ENCODE results near the gene PRKCA.
"Not testable (repeated sequence)": the region's sequence is repeated elsewhere in the genome, so short reads cannot be mapped to it uniquely, and the experiment has no call there.

PRKCA gene
- 70.8 to 105 (median 90.8) reads per million in 3 donors for total RNA-seq

DNA sequence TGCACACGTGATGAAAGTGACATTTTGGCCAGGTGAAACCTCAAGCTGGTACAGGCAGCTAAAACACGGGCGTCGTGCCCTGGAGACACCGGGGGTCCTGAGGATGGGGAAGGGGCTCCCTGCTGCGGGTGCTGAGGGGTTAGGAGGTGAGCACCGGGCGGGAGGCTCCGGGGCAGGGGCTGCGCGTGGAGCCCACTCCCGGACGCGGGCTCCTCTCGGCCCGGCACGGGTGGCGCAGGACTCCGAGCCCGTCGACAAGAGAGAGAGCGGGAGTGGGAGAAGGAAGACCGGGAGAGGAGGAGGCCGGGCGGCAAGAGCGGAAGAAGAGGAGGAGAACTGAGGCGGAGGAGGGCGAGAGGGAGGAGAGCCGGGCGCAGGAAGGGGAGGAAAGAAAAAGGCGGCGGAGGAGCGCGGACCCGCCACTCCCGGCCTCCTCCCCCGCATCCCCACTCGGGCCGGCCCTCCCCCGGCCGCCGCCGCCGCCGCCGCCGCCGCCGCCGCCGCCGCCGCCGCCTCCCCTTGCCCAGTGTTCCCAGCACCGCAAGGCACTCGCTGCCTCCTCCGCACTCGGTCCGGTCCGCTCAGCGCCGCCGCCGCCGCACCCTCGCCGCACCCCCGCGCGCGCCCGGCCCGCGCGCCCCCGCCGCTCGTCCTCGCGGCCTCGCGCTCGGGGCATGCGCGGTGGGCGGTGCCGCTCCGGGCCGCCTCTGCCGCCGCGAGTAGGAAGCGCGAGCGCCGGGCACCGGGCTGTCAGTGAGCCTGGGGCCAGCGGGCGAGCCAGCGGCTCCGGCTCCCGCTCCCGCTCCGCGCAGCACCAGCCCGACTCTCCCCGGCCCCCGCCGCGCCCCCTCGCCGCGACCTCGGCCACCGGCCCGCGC lies at the start of gene PRKCA:
TSS of gene PRKCA (plus strand) at position 750 of the 878 bp plus-strand sequence.
- no peaks in the 10 kb centered on the region for H3K9me3 ChIP-seq (ENCODE audit: control insufficient read depth, low read length)
- no peaks in the 10 kb centered on the region for H3K27me3 ChIP-seq (replicated peaks; ENCODE audit: control insufficient read depth, insufficient read depth, low read length, poor library complexity, severe bottlenecking)
- peak within 1 kb of the TSS; percentile 54 for H3K27ac ChIP-seq (ENCODE audit: insufficient read depth, low read length, poor library complexity, severe bottlenecking)
- H3K36me3 ChIP-seq (ENCODE audit: control insufficient read depth, insufficient read depth, low read length) = no peaks in the 10 kb centered on the region
- peak; percentile 54 to 63 (median 58) for DNase-seq
- H3K4me3 ChIP-seq (ENCODE audit: insufficient read depth, low read depth, low read length, poor library complexity, severe bottlenecking) = peak within 1 kb of the TSS; percentile 93
- H3K4me1 ChIP-seq (ENCODE audit: control insufficient read depth, insufficient read depth, low read length, poor library complexity, severe bottlenecking) = peaks cover 16% of the 10 kb centered on the region

DNA sequence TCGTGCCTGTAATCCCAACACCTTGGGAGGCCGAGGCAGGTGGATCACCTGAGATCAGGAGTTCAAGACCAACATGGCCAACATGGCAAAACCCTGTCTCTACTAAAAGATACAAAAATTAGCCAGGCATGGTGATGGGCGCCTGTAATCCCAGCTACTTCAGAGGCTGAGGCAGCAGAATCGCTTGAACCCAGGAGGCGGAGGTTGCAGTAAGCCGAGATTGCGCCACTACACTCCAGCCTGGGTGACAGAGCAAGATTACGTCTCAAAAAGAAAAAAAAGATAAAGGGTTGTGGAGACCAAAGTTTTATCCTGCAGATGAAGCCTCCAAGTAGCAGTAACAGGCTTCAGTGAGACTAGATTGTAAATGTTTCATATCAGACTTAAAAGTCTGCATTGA lies 49.0 kb upstream of the PRKCA start:
- not testable (repeated sequence) for H3K36me3 ChIP-seq (ENCODE audit: control insufficient read depth, insufficient read depth, low read length); H3K9me3 ChIP-seq (ENCODE audit: control insufficient read depth, low read length); DNase-seq; H3K4me1 ChIP-seq (ENCODE audit: control insufficient read depth, insufficient read depth, low read length, poor library complexity, severe bottlenecking); H3K4me3 ChIP-seq (ENCODE audit: insufficient read depth, low read depth, low read length, poor library complexity, severe bottlenecking); H3K27ac ChIP-seq (ENCODE audit: insufficient read depth, low read length, poor library complexity, severe bottlenecking); H3K27me3 ChIP-seq (replicated peaks; ENCODE audit: control insufficient read depth, insufficient read depth, low read length, poor library complexity, severe bottlenecking)

DNA sequence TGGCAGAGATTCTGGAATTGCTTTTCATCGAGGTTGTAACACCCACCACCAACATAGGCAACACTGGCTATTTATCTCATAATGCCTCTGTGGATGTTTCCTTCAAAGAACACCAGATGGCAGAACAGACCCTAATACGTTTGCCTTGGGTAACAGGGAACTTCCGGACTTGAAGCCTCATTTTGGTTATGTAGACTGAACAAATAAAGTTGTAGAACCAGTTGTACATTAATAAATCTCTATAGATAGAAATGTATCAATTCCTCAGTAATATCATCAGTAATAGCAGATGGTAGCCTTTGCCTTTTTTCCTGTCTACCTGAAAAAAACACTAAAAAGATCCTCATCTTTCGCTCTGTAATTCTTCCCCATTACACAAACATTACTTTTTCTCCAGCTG lies 47.3 kb upstream of the PRKCA start:
- Histone ChIP-seq H3K27me3 (replicated peaks; ENCODE audit: control insufficient read depth, insufficient read depth, low read length, poor library complexity, severe bottlenecking) (no peaks in the 10 kb centered on the region), H3K9me3 (ENCODE audit: control insufficient read depth, low read length) (no peaks in the 10 kb centered on the region), H3K4me1 (ENCODE audit: control insufficient read depth, insufficient read depth, low read length, poor library complexity, severe bottlenecking) (peaks cover 5% of the 10 kb centered on the region), H3K27ac (ENCODE audit: insufficient read depth, low read length, poor library complexity, severe bottlenecking) (peak overlapping the region; percentile 28), H3K36me3 (ENCODE audit: control insufficient read depth, insufficient read depth, low read length) (no peaks in the 10 kb centered on the region), H3K4me3 (ENCODE audit: insufficient read depth, low read depth, low read length, poor library complexity, severe bottlenecking) (peak overlapping the region; percentile 26)
- DNase-seq = peak in 1 of 3 donors; percentile 18

DNA sequence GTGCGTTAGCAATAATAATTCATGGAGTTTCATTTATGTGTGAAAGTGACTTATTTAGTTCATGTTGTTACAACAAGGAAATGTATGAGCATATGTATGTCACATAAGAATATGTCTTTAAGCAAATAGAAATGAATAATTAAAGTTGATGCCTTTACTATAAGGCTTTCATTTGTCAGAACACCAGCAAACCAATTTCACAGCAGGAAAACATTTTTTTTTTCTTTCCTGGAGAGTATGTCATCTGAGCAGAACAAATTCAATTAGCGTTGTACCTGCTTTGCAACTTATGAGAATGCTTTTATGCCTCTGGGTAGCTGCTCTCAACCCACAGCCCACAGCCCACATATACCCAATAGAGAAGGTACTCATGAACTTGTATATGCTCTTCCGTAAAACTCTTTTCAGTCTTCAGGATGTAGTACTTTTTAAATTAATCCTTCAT lies 46.9 kb upstream of the PRKCA start:
- Histone ChIP-seq H3K27ac (ENCODE audit: insufficient read depth, low read length, poor library complexity, severe bottlenecking) (peak overlapping the region; percentile 28), H3K4me3 (ENCODE audit: insufficient read depth, low read depth, low read length, poor library complexity, severe bottlenecking) (peak overlapping the region; percentile 26)
- no peak for DNase-seq

DNA sequence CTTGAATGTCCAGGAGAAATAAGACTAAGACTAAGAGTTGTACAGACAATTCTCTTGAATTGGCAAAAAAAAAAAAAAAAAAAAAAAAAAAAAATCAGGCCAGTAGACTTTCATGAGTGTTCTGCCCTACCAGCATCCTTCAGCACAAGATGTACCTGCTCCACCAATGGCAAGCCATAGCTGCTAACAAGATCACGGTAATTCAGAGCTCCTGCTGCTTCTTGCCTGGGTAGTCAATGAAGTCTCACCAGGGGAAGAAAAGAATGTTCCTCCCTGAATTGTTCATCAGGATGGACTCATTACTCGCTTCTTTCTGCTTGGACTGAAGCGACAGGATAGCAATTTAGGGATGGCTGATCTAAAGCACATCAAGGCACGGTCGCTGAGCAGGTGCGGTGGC lies 42.1 kb upstream of the PRKCA start:
- H3K27ac ChIP-seq (ENCODE audit: insufficient read depth, low read length, poor library complexity, severe bottlenecking) = no peak overlapping the region
- no peaks in the 10 kb centered on the region for H3K36me3 ChIP-seq (ENCODE audit: control insufficient read depth, insufficient read depth, low read length)
- H3K9me3 ChIP-seq (ENCODE audit: control insufficient read depth, low read length) = no peaks in the 10 kb centered on the region
- H3K4me3 ChIP-seq (ENCODE audit: insufficient read depth, low read depth, low read length, poor library complexity, severe bottlenecking) = no peak overlapping the region
- H3K4me1 ChIP-seq (ENCODE audit: control insufficient read depth, insufficient read depth, low read length, poor library complexity, severe bottlenecking) = no peaks in the 10 kb centered on the region
- no peak for DNase-seq
- no peaks in the 10 kb centered on the region for H3K27me3 ChIP-seq (replicated peaks; ENCODE audit: control insufficient read depth, insufficient read depth, low read length, poor library complexity, severe bottlenecking)

More for the DNA sequence above, 46.9 kb upstream of the PRKCA start:
- H3K27me3 ChIP-seq (replicated peaks; ENCODE audit: control insufficient read depth, insufficient read depth, low read length, poor library complexity, severe bottlenecking) = no peaks in the 10 kb centered on the region
- H3K36me3 ChIP-seq (ENCODE audit: control insufficient read depth, insufficient read depth, low read length) = no peaks in the 10 kb centered on the region
- H3K4me1 ChIP-seq (ENCODE audit: control insufficient read depth, insufficient read depth, low read length, poor library complexity, severe bottlenecking) = peaks cover 5% of the 10 kb centered on the region
- H3K9me3 ChIP-seq (ENCODE audit: control insufficient read depth, low read length) = no peaks in the 10 kb centered on the region

DNA sequence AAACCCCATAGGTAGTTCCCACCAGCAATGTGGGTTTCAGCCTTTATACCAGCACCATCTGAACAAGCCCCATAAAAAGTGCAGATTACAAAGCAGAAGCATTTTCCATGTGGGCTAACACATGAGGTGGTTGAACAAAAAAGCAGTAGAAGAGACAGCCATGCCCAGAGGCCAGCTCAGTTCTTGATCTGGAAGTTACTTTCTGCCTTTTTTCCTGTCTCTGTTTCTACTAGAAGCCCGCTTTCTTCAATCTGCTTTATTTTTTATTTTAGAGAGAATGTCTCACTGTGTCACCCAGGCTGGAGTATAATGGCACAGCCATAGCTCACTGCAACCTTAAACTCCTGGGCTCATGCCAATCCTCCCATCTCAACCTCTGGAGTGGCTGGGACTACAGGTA lies 41.7 kb upstream of the PRKCA start:
- no peaks in the 10 kb centered on the region for H3K4me1 ChIP-seq (ENCODE audit: control insufficient read depth, insufficient read depth, low read length, poor library complexity, severe bottlenecking)
- no peak overlapping the region for H3K4me3 ChIP-seq (ENCODE audit: insufficient read depth, low read depth, low read length, poor library complexity, severe bottlenecking)
- no peak overlapping the region for H3K27ac ChIP-seq (ENCODE audit: insufficient read depth, low read length, poor library complexity, severe bottlenecking)
- H3K9me3 ChIP-seq (ENCODE audit: control insufficient read depth, low read length) = no peaks in the 10 kb centered on the region
- no peaks in the 10 kb centered on the region for H3K27me3 ChIP-seq (replicated peaks; ENCODE audit: control insufficient read depth, insufficient read depth, low read length, poor library complexity, severe bottlenecking)
- no peaks in the 10 kb centered on the region for H3K36me3 ChIP-seq (ENCODE audit: control insufficient read depth, insufficient read depth, low read length)
- no peak for DNase-seq

DNA sequence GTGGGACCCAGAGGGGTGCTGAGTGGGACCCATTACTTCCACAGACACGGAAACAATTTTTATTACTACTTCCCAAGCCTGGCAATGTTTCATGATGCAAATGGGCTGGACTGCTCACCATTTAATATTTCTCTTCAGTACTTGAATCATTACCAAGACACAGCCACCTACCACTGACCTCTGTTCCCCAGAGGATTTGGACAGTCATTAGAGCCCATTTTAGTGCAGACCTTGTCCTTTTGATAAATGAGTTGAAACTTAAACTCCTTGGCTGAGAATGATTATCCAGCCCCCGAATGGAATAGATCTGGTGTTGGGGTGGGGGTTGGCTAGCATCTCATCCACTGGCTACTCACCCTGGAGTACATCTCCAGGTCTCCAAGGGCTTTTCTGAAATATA lies 39.6 kb upstream of the PRKCA start:
- Histone ChIP-seq H3K4me1 (ENCODE audit: control insufficient read depth, insufficient read depth, low read length, poor library complexity, severe bottlenecking) (no peaks in the 10 kb centered on the region), H3K9me3 (ENCODE audit: control insufficient read depth, low read length) (no peaks in the 10 kb centered on the region), H3K27me3 (replicated peaks; ENCODE audit: control insufficient read depth, insufficient read depth, low read length, poor library complexity, severe bottlenecking) (no peaks in the 10 kb centered on the region), H3K4me3 (ENCODE audit: insufficient read depth, low read depth, low read length, poor library complexity, severe bottlenecking) (no peak overlapping the region), H3K36me3 (ENCODE audit: control insufficient read depth, insufficient read depth, low read length) (no peaks in the 10 kb centered on the region), H3K27ac (ENCODE audit: insufficient read depth, low read length, poor library complexity, severe bottlenecking) (no peak overlapping the region)
- DNase-seq = no peak

DNA sequence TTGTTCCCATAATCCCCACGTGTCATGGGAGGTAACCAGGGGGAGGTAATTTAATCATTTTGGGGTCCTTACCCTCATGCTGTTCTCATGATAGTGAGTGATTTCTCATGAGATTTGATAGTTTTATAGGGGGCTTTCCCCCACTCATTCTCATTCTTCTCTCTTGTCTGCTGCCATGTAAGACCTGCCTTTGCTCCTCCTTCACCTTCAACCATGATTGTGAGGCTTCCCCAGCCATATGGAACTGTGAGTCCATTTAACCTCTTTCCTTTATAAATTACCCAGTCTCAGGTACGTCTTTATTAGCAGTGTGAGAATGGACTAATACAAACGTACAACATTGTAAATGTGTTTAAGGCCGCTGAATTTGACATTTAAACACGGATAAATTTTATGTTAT lies 37.7 kb upstream of the PRKCA start:
- no peak for DNase-seq
- Histone ChIP-seq H3K27ac (ENCODE audit: insufficient read depth, low read length, poor library complexity, severe bottlenecking) (no peak overlapping the region), H3K27me3 (replicated peaks; ENCODE audit: control insufficient read depth, insufficient read depth, low read length, poor library complexity, severe bottlenecking) (no peaks in the 10 kb centered on the region)

DNA sequence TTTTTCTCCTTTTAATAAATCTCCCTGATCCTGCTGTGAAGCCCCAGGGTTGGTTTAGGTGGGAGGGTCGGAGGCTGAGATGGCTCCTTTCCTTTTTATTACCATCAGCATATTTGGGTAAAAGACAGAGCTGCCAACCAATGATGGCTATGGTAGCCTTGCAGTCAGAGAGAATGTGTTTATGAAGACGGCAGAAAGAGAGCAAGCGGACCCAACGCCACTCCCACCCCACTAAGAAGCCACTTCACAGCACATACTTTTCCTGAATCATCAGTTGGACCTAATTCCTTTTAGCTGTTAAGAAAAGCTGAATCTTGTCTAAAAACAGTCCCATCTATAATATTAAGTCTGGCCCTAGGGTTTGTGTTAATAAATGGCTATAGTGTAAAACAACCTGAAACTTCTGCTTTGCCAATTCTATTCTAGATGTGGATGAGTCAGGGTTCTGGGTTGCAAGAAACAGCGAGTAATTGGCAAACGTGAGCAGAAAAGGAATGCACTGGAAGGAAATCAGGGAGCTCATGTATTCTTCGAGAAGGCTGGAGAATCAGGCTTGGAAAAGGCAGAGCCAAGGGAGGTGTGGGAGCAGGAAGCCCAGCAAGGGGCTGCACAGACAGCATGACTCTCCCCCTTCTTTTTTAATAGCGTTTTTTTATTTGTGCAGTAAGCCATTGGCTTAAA lies 34.0 kb upstream of the PRKCA start:
- Histone ChIP-seq H3K4me3 (ENCODE audit: insufficient read depth, low read depth, low read length, poor library complexity, severe bottlenecking) (no peak overlapping the region), H3K27ac (ENCODE audit: insufficient read depth, low read length, poor library complexity, severe bottlenecking) (no peak overlapping the region), H3K9me3 (ENCODE audit: control insufficient read depth, low read length) (no peaks in the 10 kb centered on the region), H3K4me1 (ENCODE audit: control insufficient read depth, insufficient read depth, low read length, poor library complexity, severe bottlenecking) (no peaks in the 10 kb centered on the region), H3K36me3 (ENCODE audit: control insufficient read depth, insufficient read depth, low read length) (no peaks in the 10 kb centered on the region), H3K27me3 (replicated peaks; ENCODE audit: control insufficient read depth, insufficient read depth, low read length, poor library complexity, severe bottlenecking) (no peaks in the 10 kb centered on the region)
- DNase-seq = no peak

More for the DNA sequence above, 37.7 kb upstream of the PRKCA start:
- Histone ChIP-seq H3K9me3 (ENCODE audit: control insufficient read depth, low read length) (no peaks in the 10 kb centered on the region), H3K4me3 (ENCODE audit: insufficient read depth, low read depth, low read length, poor library complexity, severe bottlenecking) (no peak overlapping the region), H3K4me1 (ENCODE audit: control insufficient read depth, insufficient read depth, low read length, poor library complexity, severe bottlenecking) (no peaks in the 10 kb centered on the region), H3K36me3 (ENCODE audit: control insufficient read depth, insufficient read depth, low read length) (no peaks in the 10 kb centered on the region)

DNA sequence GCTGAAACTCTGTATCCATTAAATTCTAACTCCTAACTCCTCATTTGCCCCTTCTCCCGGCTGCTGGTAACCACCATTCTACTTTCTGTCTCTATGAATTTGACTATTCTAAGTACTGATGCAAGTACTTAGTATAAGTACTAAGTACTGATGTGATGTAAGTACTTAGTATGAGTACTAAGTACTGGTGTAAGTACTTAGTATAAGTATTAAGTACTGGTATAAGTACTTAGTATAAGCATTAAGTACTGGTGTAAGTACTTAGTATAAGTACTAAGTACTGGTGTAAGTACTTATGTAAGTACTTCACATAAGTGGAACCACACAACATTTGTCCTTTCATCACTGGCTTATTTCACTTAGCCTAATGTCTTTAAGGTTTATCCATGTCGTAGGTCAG lies 32.3 kb upstream of the PRKCA start:
- Histone ChIP-seq H3K27me3 (replicated peaks; ENCODE audit: control insufficient read depth, insufficient read depth, low read length, poor library complexity, severe bottlenecking) (no peaks in the 10 kb centered on the region), H3K27ac (ENCODE audit: insufficient read depth, low read length, poor library complexity, severe bottlenecking) (no peak overlapping the region), H3K36me3 (ENCODE audit: control insufficient read depth, insufficient read depth, low read length) (no peaks in the 10 kb centered on the region), H3K4me1 (ENCODE audit: control insufficient read depth, insufficient read depth, low read length, poor library complexity, severe bottlenecking) (no peaks in the 10 kb centered on the region), H3K9me3 (ENCODE audit: control insufficient read depth, low read length) (no peaks in the 10 kb centered on the region), H3K4me3 (ENCODE audit: insufficient read depth, low read depth, low read length, poor library complexity, severe bottlenecking) (no peak overlapping the region)
- no peak for DNase-seq
